Mesendoderm (in vitro differentiated cells): ENCODE data around the gene ARHGEF4.
A peak's percentile ranks its signal among the peaks of the same experiment; 100 is the strongest.

Experiments
- DNase-seq: peaks from one replicate; pipeline ENCODE4 v3.0.0; 2013
- H2AK5ac ChIP-seq: 2 replicates; pipeline ENCODE4 v1.6.1; 2013; ENCODE audit warnings: low read length, inconsistent platforms
- H2BK120ac ChIP-seq: 2 replicates; pipeline ENCODE4 v1.6.1; 2013; ENCODE audit warnings: low read depth, mild to moderate bottlenecking, low read length, moderate library complexity, mixed read lengths
- H2BK15ac ChIP-seq: replicated peaks from 2 replicates; pipeline ENCODE4 v1.6.1; 2013; ENCODE audit warnings: low read depth, mild to moderate bottlenecking, moderate library complexity
- H2BK5ac ChIP-seq: 2 replicates; pipeline ENCODE4 v1.6.1; 2013; ENCODE audit warnings: low read length, inconsistent platforms
- H3K18ac ChIP-seq: 2 replicates; pipeline ENCODE4 v1.6.1; 2013; ENCODE audit warnings: mild to moderate bottlenecking, low read length, mixed read lengths
- H3K23ac ChIP-seq: one replicate; pipeline ENCODE4 v1.6.1; 2013; ENCODE audit warnings: low read length
- H3K27ac ChIP-seq: 2 replicates; pipeline ENCODE4 v1.5.1; 2013; ENCODE audit warnings: low read depth, mild to moderate bottlenecking, inconsistent platforms, low read length, moderate library complexity
- H3K27me3 ChIP-seq: 2 replicates; pipeline ENCODE4 v1.6.1; 2013; ENCODE audit warnings: low read length, control low read depth, mild to moderate bottlenecking, inconsistent platforms; ENCODE audit not compliant: insufficient read depth, poor library complexity
- H3K36me3 ChIP-seq: 2 replicates; pipeline ENCODE4 v1.6.1; 2013; ENCODE audit warnings: low read length, inconsistent platforms; ENCODE audit not compliant: control insufficient read depth, insufficient read depth
- H3K4ac ChIP-seq: one replicate; pipeline ENCODE4 v1.6.1; 2013; ENCODE audit warnings: low read depth, mild to moderate bottlenecking, low read length, moderate library complexity
- H3K4me1 ChIP-seq: 2 replicates; pipeline ENCODE4 v1.6.1; 2013; ENCODE audit warnings: low read depth, low read length, inconsistent platforms; ENCODE audit not compliant: control insufficient read depth
- H3K4me2 ChIP-seq: 2 replicates; pipeline ENCODE4 v1.6.1; 2013; ENCODE audit warnings: low read length
- H3K4me3 ChIP-seq: 2 replicates; pipeline ENCODE4 v1.5.1; 2013; ENCODE audit warnings: mild to moderate bottlenecking, low read length
- H3K56ac ChIP-seq: one replicate; pipeline ENCODE4 v1.6.1; 2013; ENCODE audit warnings: low read length
- H3K79me1 ChIP-seq: 2 replicates; pipeline ENCODE4 v1.6.1; 2013; ENCODE audit warnings: low read length, inconsistent platforms
- H3K79me2 ChIP-seq: 2 replicates; pipeline ENCODE4 v1.6.1; 2013; ENCODE audit warnings: mild to moderate bottlenecking, low read length; ENCODE audit not compliant: control insufficient read depth, insufficient read depth
- H3K9ac ChIP-seq: 2 replicates; pipeline ENCODE4 v1.6.1; 2013; ENCODE audit warnings: low read length, inconsistent platforms
- H4K5ac ChIP-seq: one replicate; pipeline ENCODE4 v1.6.1; 2013; ENCODE audit warnings: low read length
- H4K8ac ChIP-seq: one replicate; pipeline ENCODE4 v1.6.1; 2013; ENCODE audit warnings: low read depth, mild to moderate bottlenecking, control low read depth, low read length, moderate library complexity
- WGBS: extraction: QIAGEN DNeasy Blood & Tissue Kit; methylation state at CpG from one replicate; pipeline ENCODE4 v1.1.7; 2013; ENCODE audit warnings: low lambda C conversion rate, missing lambda C conversion rate; ENCODE audit not compliant: insufficient coverage; ENCODE audit errors: extremely low coverage; 5-methylcytosine and 5-hydroxymethylcytosine counted together

The ARHGEF4 gene

DNA sequence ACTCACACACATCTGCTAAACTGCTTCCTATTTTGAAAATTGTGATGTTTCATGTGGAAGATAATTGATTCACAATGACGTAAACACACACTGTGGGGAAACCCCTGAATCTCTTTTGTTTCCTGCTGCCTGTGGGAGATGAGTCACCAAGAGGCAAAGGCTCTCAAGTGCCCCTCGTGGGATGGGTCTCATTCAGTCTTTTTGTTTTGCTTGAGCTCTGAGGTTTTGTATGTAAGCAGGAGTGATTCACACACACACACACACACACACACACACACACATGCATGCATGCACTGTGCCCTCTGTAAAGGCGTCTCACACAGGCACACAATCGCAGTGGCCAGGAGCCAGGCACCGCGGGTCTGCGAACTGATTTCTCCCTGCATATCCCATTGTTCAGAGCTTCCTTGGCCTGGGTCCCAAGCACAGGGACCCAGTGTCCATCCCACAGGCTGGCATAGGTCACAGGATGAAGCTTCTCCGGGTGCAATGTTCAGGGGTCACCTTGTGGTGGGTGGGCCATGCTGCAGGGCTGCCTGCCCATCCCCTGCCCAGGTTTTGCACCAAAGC is 12.1 kb upstream of the ARHGEF4 start:
- no peaks in the 10 kb centered on the region for H3K27me3 ChIP-seq
- no peak overlapping the region for H2BK15ac ChIP-seq
- no peak overlapping the region for H2BK5ac ChIP-seq
- no peak overlapping the region for H2AK5ac ChIP-seq
- no peak overlapping the region for H3K9ac ChIP-seq
- no CpG with 5 or more reads among the region's 8 CpGs for WGBS
- H3K4me2 ChIP-seq: no peak overlapping the region
- no peak overlapping the region for H3K4me3 ChIP-seq
- no peak overlapping the region for H4K8ac ChIP-seq
- DNase-seq: peak; percentile 27
- no peak overlapping the region for H2BK120ac ChIP-seq
- no peak overlapping the region for H3K56ac ChIP-seq
- H3K79me1 ChIP-seq: no peaks in the 10 kb centered on the region
- H4K5ac ChIP-seq: no peak overlapping the region
- no peak overlapping the region for H3K18ac ChIP-seq
- H3K23ac ChIP-seq: no peak overlapping the region
- no peaks in the 10 kb centered on the region for H3K36me3 ChIP-seq
- H3K4me1 ChIP-seq: peaks cover 4% of the 10 kb centered on the region
- H3K4ac ChIP-seq: no peak overlapping the region
- no peaks in the 10 kb centered on the region for H3K79me2 ChIP-seq
- H3K27ac ChIP-seq: no peak overlapping the region

GRCh38 chr2:130825231-130825965 is 11.3 kb upstream of the ARHGEF4 start:
- no peak overlapping the region for H3K56ac ChIP-seq
- H2BK120ac ChIP-seq: no peak overlapping the region
- no peaks in the 10 kb centered on the region for H3K79me1 ChIP-seq
- H2BK5ac ChIP-seq: no peak overlapping the region
- H2AK5ac ChIP-seq: no peak overlapping the region
- WGBS: no CpG with 5 or more reads among the region's 16 CpGs
- no peak overlapping the region for H4K5ac ChIP-seq
- no peak overlapping the region for H3K27ac ChIP-seq
- no peaks in the 10 kb centered on the region for H3K79me2 ChIP-seq
- H3K23ac ChIP-seq: no peak overlapping the region
- H3K4ac ChIP-seq: no peak overlapping the region
- H4K8ac ChIP-seq: no peak overlapping the region
- no peaks in the 10 kb centered on the region for H3K27me3 ChIP-seq
- H3K4me2 ChIP-seq: no peak overlapping the region
- no peaks in the 10 kb centered on the region for H3K36me3 ChIP-seq
- H2BK15ac ChIP-seq: no peak overlapping the region
- no peak overlapping the region for H3K4me3 ChIP-seq
- no peaks in the 10 kb centered on the region for H3K4me1 ChIP-seq
- no peak overlapping the region for H3K9ac ChIP-seq
- no peak overlapping the region for H3K18ac ChIP-seq
- no peak for DNase-seq

DNA sequence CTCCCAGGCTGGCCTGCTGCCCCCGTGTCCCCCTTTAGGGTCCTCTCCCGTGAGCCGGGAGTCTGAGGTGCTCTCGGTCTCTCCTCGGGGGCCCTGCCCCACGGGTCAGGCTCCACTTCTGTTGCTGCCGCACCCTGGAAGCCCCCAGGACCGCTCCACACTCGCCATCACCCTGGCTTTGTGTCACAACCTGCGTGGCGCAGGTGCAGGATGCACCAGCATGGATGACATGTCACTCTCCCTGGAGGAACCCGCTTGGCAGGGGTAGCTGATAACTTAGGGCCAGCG is 10.8 kb upstream of the ARHGEF4 start:
- Histone ChIP-seq H3K4me2 (no peak overlapping the region), H3K9ac (no peak overlapping the region), H3K4me3 (no peak overlapping the region), H3K27me3 (no peaks in the 10 kb centered on the region), H3K79me1 (no peaks in the 10 kb centered on the region), H2BK120ac (no peak overlapping the region), H2BK15ac (no peak overlapping the region), H3K56ac (no peak overlapping the region), H3K23ac (no peak overlapping the region), H3K79me2 (no peaks in the 10 kb centered on the region), H3K4ac (no peak overlapping the region), H3K27ac (no peak overlapping the region), H4K8ac (no peak overlapping the region), H3K36me3 (no peaks in the 10 kb centered on the region), H3K18ac (no peak overlapping the region), H4K5ac (no peak overlapping the region), H2BK5ac (no peak overlapping the region), H3K4me1 (no peaks in the 10 kb centered on the region), H2AK5ac (no peak overlapping the region)
- no peak for DNase-seq
- WGBS: no CpG with 5 or more reads among the region's 13 CpGs

DNA sequence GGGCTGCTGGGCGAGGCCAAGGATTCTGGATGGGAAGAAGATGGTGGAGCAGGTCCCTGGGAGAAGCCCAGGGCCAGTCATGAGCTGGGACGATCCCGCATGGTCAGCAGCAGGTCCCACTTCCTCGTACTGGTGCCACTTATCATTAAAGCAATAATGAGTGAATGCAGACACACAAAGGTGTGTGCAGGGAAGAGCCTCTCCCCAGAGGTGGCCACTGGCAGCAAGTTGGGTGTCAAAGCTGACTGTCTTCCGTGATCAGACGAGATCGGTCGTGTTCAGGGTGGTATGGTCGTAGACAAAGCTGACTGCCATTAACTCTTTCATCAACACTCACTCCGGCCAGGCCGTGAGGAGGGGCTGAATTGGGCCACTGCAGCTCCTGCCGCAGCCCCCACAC is 10.3 kb upstream of the ARHGEF4 start:
- no peak overlapping the region for H3K18ac ChIP-seq
- no peak overlapping the region for H2AK5ac ChIP-seq
- H3K27ac ChIP-seq: no peak overlapping the region
- H2BK15ac ChIP-seq: no peak overlapping the region
- no peaks in the 10 kb centered on the region for H3K79me1 ChIP-seq
- no peaks in the 10 kb centered on the region for H3K27me3 ChIP-seq
- DNase-seq: no peak
- no peak overlapping the region for H3K4me3 ChIP-seq
- no peaks in the 10 kb centered on the region for H3K4me1 ChIP-seq
- H3K56ac ChIP-seq: no peak overlapping the region
- H2BK5ac ChIP-seq: no peak overlapping the region
- no peak overlapping the region for H4K5ac ChIP-seq
- no peak overlapping the region for H3K9ac ChIP-seq
- H4K8ac ChIP-seq: no peak overlapping the region
- WGBS: no CpG with 5 or more reads among the region's 12 CpGs
- no peak overlapping the region for H2BK120ac ChIP-seq
- H3K79me2 ChIP-seq: no peaks in the 10 kb centered on the region
- no peaks in the 10 kb centered on the region for H3K36me3 ChIP-seq
- no peak overlapping the region for H3K4me2 ChIP-seq
- no peak overlapping the region for H3K4ac ChIP-seq
- H3K23ac ChIP-seq: no peak overlapping the region

GRCh38 chr2:130826821-130827501 is 9.8 kb upstream of the ARHGEF4 start:
- no CpG with 5 or more reads among the region's 7 CpGs for WGBS
- Histone ChIP-seq H3K4me1 (no peaks in the 10 kb centered on the region), H3K27ac (no peak overlapping the region)

More at GRCh38 chr2:130826821-130827501, 9.8 kb upstream of the ARHGEF4 start:
- H3K36me3 ChIP-seq: no peaks in the 10 kb centered on the region
- H2BK15ac ChIP-seq: no peak overlapping the region
- no peaks in the 10 kb centered on the region for H3K27me3 ChIP-seq
- no peak overlapping the region for H4K5ac ChIP-seq
- H2AK5ac ChIP-seq: no peak overlapping the region
- H2BK5ac ChIP-seq: no peak overlapping the region
- H3K9ac ChIP-seq: no peak overlapping the region
- no peak for DNase-seq
- H3K23ac ChIP-seq: no peak overlapping the region
- no peak overlapping the region for H3K18ac ChIP-seq
- H3K56ac ChIP-seq: no peak overlapping the region
- no peak overlapping the region for H4K8ac ChIP-seq
- H3K79me2 ChIP-seq: no peaks in the 10 kb centered on the region
- H3K4me2 ChIP-seq: no peak overlapping the region
- H3K4ac ChIP-seq: no peak overlapping the region
- no peak overlapping the region for H3K4me3 ChIP-seq
- H3K79me1 ChIP-seq: no peaks in the 10 kb centered on the region
- no peak overlapping the region for H2BK120ac ChIP-seq
